Testis (tissue), 3 donors: ENCODE measurements around the gene TLE4. TPM values are rescaled to one million over a fixed set of nuclear protein-coding genes. Genes with fewer than 3 reads are reported as not detected.

Source experiments
- DNase-seq: peaks from one replicate; pipeline ENCODE4 v3.0.0-alpha.2; 2019
- H3K27ac ChIP-seq, 2 donors: fragments of 200-600 bp; sonication (generic); one replicate each; pipeline ENCODE4 v1.5.1; 2019
- H3K27me3 ChIP-seq: fragments of 200-600 bp; sonication (generic); one replicate; pipeline ENCODE4 v1.5.1; 2019
- H3K36me3 ChIP-seq: fragments of 200-600 bp; sonication (generic); one replicate; pipeline ENCODE4 v1.5.1; 2017; ENCODE audit warnings: low read depth; ENCODE audit errors: missing control alignments
- H3K4me1 ChIP-seq: fragments of 200-600 bp; sonication (generic); one replicate; pipeline ENCODE4 v1.5.1; 2019
- H3K4me3 ChIP-seq, 2 donors: fragments of 200-600 bp; sonication (generic); one replicate each; pipeline ENCODE4 v1.5.1; 2017 to 2019
- H3K9me3 ChIP-seq: fragments of 200-600 bp; sonication (generic); one replicate; pipeline ENCODE4 v1.5.1; 2017
- POLR2A ChIP-seq: fragments of 450-650 bp; IDR thresholded peaks from one replicate; pipeline ENCODE4 v1.6.1; 2017; ENCODE audit warnings: antibody characterized with exemption, mild to moderate bottlenecking, moderate library complexity
- WGBS, 2 donors: methylation state at CpG; one replicate each; pipeline ENCODE4 v1.1.5; 2018; 5-methylcytosine and 5-hydroxymethylcytosine counted together
- intact Hi-C: fragments of 100-400 bp; cut with DNase I; formaldehyde crosslinking; loops from one replicate; pipeline ENCODE4 v1.15.1; 2023; ENCODE audit warnings: low total_unique reads
- polyA plus RNA-seq: library from polyadenylated mRNA; stranded (reverse); fragments of 350-450 nt; fragmentation: Illumina TruSeq; extraction: RNeasy Lipid Tissue Mini Kit (QIAGEN cat#74804); gene quantifications from one replicate; pipeline ENCODE4 v1.2.3, GENCODE V29; 2014; ENCODE audit warnings: low read depth, low replicate concordance; ENCODE audit not compliant: insufficient read depth
- total RNA-seq, 2 donors: library from RNA; depleted of rRNA; stranded (reverse); fragments of >200 nt; gene quantifications; one replicate each; pipeline ENCODE4 v1.2.3, GENCODE V29; 2016
- TF ChIP-seq, protein P1 (sequence below), 3 experiments: fragments of 450-650 bp in 2 of 3; fragments of 200-600 bp in 1 of 3; sonication (generic) in 1 of 3; IDR thresholded peaks; one replicate each; pipeline ENCODE4 v1.5.1; 2016 to 2019; ENCODE audit warnings: antibody characterized with exemption in 3 of 3, mild to moderate bottlenecking in 2 of 3, moderate library complexity in 1 of 3

Gene TLE4
- total and polyA plus RNA-seq, 3 donors from 2014 or later = 223 to 311 (median 292) TPM

DNA sequence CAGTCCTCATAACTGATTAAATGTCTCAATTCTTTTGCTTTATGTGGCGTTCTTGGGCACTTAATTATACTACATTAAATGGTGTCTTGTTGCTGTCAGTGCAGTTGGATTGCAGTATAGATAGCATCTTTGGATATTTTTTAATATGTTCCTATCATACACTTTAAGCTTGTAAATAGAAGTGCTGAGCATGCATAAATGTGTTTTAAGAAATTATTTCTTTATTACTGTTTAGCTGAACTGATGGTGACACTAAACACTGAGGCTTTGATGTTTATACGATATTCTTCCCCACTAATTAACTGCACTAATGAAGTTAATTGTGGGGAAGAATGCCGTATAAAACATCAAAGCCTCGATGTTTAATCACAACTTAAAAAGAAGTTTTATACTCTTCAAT lies 116.6 kb downstream of the TLE4 start:
- no peak overlapping the region for H3K27ac ChIP-seq
- intact Hi-C loops = no loop called here

DNA sequence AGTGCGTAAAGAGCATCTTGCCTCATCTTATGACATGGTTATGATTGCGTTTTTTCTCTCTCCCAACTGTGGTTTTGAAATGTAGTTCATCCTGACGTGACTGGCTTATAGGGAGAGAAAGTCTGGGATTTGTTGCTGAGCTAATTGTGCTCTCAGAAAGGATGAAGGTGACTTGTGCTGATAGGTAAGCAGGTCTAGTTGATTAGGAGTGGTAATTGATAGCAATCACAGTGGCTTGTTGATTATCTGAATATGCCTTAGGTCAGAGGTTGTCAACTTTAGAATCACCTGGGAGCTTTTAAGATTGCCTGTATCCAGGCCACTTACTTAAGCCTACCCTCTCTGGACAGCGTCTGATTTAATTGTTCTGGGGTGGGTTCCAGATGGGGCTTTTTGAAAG lies 117.8 kb downstream of the TLE4 start:
- DNase-seq = no peak
- no peaks in the 10 kb centered on the region for H3K9me3 ChIP-seq
- no peak overlapping the region for H3K4me3 ChIP-seq
- H3K27ac ChIP-seq = no peak overlapping the region
- no peaks in the 10 kb centered on the region for H3K4me1 ChIP-seq
- H3K27me3 ChIP-seq = no peaks in the 10 kb centered on the region
- 81 to 92% methylated on average over 4 of the region's 4 CpGs for WGBS, 2 donors
- intact Hi-C loops = no loop called here
- no peaks in the 10 kb centered on the region for H3K36me3 ChIP-seq
- no peak for TF ChIP-seq POLR2A
- TF ChIP-seq, protein P1, sequence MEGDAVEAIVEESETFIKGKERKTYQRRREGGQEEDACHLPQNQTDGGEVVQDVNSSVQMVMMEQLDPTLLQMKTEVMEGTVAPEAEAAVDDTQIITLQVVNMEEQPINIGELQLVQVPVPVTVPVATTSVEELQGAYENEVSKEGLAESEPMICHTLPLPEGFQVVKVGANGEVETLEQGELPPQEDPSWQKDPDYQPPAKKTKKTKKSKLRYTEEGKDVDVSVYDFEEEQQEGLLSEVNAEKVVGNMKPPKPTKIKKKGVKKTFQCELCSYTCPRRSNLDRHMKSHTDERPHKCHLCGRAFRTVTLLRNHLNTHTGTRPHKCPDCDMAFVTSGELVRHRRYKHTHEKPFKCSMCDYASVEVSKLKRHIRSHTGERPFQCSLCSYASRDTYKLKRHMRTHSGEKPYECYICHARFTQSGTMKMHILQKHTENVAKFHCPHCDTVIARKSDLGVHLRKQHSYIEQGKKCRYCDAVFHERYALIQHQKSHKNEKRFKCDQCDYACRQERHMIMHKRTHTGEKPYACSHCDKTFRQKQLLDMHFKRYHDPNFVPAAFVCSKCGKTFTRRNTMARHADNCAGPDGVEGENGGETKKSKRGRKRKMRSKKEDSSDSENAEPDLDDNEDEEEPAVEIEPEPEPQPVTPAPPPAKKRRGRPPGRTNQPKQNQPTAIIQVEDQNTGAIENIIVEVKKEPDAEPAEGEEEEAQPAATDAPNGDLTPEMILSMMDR (IDR thresholded peaks at IDR 0.05) = no peak

More for the DNA sequence above, 116.6 kb downstream of the TLE4 start:
- Histone ChIP-seq H3K4me1 (no peaks in the 10 kb centered on the region), H3K9me3 (no peaks in the 10 kb centered on the region), H3K36me3 (no peaks in the 10 kb centered on the region), H3K4me3 (no peak overlapping the region), H3K27me3 (no peaks in the 10 kb centered on the region)
- WGBS, 2 donors = 53 to 66% methylated on average over 4 of the region's 4 CpGs
- TF ChIP-seq POLR2A = no peak
- TF ChIP-seq, protein P1 (IDR thresholded peaks at IDR 0.05) = no peak
- DNase-seq = no peak

DNA sequence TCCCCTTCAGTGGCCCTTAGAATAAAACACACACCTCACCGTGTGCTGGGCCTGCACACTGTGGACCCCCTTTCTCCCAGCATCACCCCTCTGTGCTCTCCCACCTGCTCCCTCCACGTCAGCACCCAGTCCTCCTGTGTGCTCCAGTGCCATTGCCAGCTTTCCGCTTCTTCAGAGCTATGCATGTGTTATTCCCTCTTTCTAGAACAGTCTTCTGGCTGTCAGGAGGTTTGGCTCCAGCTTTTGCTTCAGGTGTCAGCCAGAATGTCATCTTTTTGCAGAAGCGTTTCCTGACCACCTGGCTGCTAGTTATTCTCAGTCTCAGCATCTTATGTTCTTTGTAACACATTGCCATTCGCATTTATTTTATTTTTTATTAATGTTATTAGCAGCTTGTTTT lies 119.7 kb downstream of the TLE4 start:
- WGBS, 2 donors = 96 to 98% methylated on average over 5 of the region's 5 CpGs
- Histone ChIP-seq H3K4me3 (no peak overlapping the region), H3K4me1 (no peaks in the 10 kb centered on the region), H3K27me3 (no peaks in the 10 kb centered on the region), H3K27ac (no peak overlapping the region), H3K36me3 (no peaks in the 10 kb centered on the region), H3K9me3 (no peaks in the 10 kb centered on the region)
- TF ChIP-seq, protein P1 (IDR thresholded peaks at IDR 0.05) = no peak
- TF ChIP-seq POLR2A = no peak
- intact Hi-C loops = no loop called here
- DNase-seq = no peak

DNA sequence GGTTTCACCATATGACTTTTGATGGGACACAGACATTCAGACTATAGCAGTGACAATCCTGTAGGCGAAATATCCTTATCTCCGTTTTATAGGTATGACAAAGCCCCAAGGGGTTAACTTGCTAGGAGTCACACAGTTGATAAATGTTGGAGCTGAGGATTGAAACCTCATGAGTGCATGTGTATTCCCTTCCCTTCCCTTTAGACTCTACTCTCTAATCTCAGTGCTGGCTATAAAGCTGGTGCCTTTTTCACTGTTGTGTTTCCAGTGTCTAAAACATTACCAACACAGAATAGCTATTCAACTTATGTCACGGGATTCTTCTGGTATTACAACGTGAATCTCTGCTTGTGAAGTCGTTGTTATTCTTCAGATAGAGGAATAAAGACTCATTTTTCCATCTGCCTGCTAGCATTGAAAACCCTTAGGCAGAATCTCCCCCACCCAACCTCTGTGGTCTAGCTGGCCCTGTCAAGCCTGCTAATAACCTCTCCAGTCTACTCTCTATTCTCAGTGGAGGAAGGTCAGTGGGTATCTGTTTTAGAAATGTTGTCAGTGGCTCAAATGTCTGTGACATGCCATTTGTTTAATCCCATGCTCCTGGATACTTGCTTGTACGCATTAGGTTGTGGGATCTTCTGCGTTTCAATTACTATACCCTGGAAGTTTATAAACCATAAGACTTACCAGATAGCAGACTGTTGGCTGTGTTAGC lies 121.2 kb downstream of the TLE4 start:
- Histone ChIP-seq H3K9me3 (no peaks in the 10 kb centered on the region), H3K4me3 (no peak overlapping the region), H3K36me3 (no peaks in the 10 kb centered on the region), H3K27ac (no peak overlapping the region), H3K4me1 (no peaks in the 10 kb centered on the region), H3K27me3 (no peaks in the 10 kb centered on the region)
- no peak for TF ChIP-seq POLR2A
- TF ChIP-seq, protein P1 (IDR thresholded peaks at IDR 0.05) = no peak
- intact Hi-C loops = no loop called here
- 78 to 88% methylated on average over 7 of the region's 7 CpGs for WGBS, 2 donors
- DNase-seq = no peak

DNA sequence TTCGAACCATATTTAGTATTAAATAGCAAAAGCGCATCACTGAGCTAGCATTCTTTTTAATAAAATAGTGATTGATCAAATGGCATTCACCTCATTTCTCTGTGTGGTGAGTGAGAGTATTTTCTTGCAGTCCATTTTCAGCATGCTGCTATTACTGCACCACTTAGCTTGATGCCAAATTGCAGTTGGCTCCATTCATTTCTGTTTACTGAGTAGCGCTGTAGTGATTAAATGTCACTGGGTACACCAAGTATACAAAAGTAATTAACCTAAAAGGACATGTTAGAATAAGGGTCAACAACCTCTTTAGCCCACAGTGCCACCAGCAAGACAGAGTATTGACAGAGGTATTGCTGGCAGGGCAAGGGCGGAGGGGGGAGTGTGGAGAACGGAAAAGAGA lies 122.0 kb downstream of the TLE4 start:
- no peaks in the 10 kb centered on the region for H3K9me3 ChIP-seq
- intact Hi-C loops = no loop called here
- H3K4me1 ChIP-seq = no peaks in the 10 kb centered on the region
- WGBS, 2 donors = 89 to 96% methylated on average over 5 of the region's 5 CpGs
- TF ChIP-seq POLR2A = no peak
- TF ChIP-seq, protein P1 (IDR thresholded peaks at IDR 0.05) = no peak
- H3K4me3 ChIP-seq = no peak overlapping the region
- no peak for DNase-seq
- H3K36me3 ChIP-seq = no peaks in the 10 kb centered on the region
- H3K27ac ChIP-seq = no peak overlapping the region
- H3K27me3 ChIP-seq = no peaks in the 10 kb centered on the region
